NOMO-1 treated with DMSO at 0.1 percent for 48 hours (cell line): Measurements from ENCODE around the gene ACTR3C.
"Not testable (repeated sequence)": the region's sequence is repeated elsewhere in the genome, so short reads cannot be mapped to it uniquely, and the experiment has no call there.

Source experiments
- DNase-seq: peaks from one replicate; lab custom pipeline; 2025; ENCODE audit not compliant: unreplicated experiment; lab: John Stamatoyannopoulos, UW

The ACTR3C gene

GRCh38 chr7:150314639-150315239 is 8.6 kb downstream of the ACTR3C start:
- DNase-seq, result no peak

- no peak for DNase-seq
These were observed 9.5 kb downstream of the ACTR3C start for GRCh38 chr7:150313870-150314269.

GRCh38 chr7:150313367-150313809 is 10.0 kb downstream of the ACTR3C start:
- no peak for DNase-seq

GRCh38 chr7:150312649-150313366 is 10.5 kb downstream of the ACTR3C start:
- DNase-seq, result not testable (repeated sequence)

GRCh38 chr7:150311711-150312110 is 11.6 kb downstream of the ACTR3C start:
- DNase-seq, result no peak

GRCh38 chr7:150311146-150311545 is 12.2 kb downstream of the ACTR3C start:
- DNase-seq, result no peak

GRCh38 chr7:150308575-150308974 is 14.8 kb downstream of the ACTR3C start:
- no peak for DNase-seq

- DNase-seq, result no peak
These were observed 15.4 kb downstream of the ACTR3C start for GRCh38 chr7:150307904-150308303.

- DNase-seq, result no peak
These were observed 16.2 kb downstream of the ACTR3C start for GRCh38 chr7:150307129-150307528.

GRCh38 chr7:150306377-150306776 is 17.0 kb downstream of the ACTR3C start:
- not testable (repeated sequence) for DNase-seq

- not testable (repeated sequence) for DNase-seq
These were observed 17.5 kb downstream of the ACTR3C start for GRCh38 chr7:150305903-150306284.

- not testable (repeated sequence) for DNase-seq
These were observed 18.0 kb downstream of the ACTR3C start for GRCh38 chr7:150305259-150305902.

GRCh38 chr7:150304499-150305258 is 18.7 kb downstream of the ACTR3C start:
- not testable (repeated sequence) for DNase-seq

GRCh38 chr7:150302908-150303310 is 20.4 kb downstream of the ACTR3C start:
- DNase-seq, result not testable (repeated sequence)

GRCh38 chr7:150297978-150298377 is 25.4 kb downstream of the ACTR3C start:
- DNase-seq, result not testable (repeated sequence)

- DNase-seq, result not testable (repeated sequence)
These were observed 26.5 kb downstream of the ACTR3C start for GRCh38 chr7:150296802-150297201.

GRCh38 chr7:150295614-150296013 is 27.7 kb downstream of the ACTR3C start:
- not testable (repeated sequence) for DNase-seq

- not testable (repeated sequence) for DNase-seq
These were observed 28.3 kb downstream of the ACTR3C start for GRCh38 chr7:150295027-150295426.

GRCh38 chr7:150290317-150290716 is 33.0 kb downstream of the ACTR3C start:
- DNase-seq, result not testable (repeated sequence)

- not testable (repeated sequence) for DNase-seq
These were observed 34.5 kb downstream of the ACTR3C start for GRCh38 chr7:150288816-150289215.

GRCh38 chr7:150287815-150288214 is 35.5 kb downstream of the ACTR3C start:
- DNase-seq, result not testable (repeated sequence)
